GM12875 (cell line): Measurements from ENCODE around the gene MGAT5.

Source experiments
- H3K4me3 ChIP-seq: one replicate; pipeline ENCODE4 v1.5.1; 2011; ENCODE audit warnings: low read depth, low read length, control low read depth
- CTCF ChIP-seq: IDR thresholded peaks from 2 replicates; pipeline ENCODE4 v1.5.1; 2011; ENCODE audit warnings: low read depth, mild to moderate bottlenecking, control low read depth, inconsistent platforms, low read length, moderate library complexity, borderline replicate concordance; ENCODE audit not compliant: insufficient read depth

MGAT5 gene

GRCh38 chr2:134357814-134358213 is 103.9 kb downstream of the MGAT5 start:
- TF ChIP-seq CTCF = no peak

DNA sequence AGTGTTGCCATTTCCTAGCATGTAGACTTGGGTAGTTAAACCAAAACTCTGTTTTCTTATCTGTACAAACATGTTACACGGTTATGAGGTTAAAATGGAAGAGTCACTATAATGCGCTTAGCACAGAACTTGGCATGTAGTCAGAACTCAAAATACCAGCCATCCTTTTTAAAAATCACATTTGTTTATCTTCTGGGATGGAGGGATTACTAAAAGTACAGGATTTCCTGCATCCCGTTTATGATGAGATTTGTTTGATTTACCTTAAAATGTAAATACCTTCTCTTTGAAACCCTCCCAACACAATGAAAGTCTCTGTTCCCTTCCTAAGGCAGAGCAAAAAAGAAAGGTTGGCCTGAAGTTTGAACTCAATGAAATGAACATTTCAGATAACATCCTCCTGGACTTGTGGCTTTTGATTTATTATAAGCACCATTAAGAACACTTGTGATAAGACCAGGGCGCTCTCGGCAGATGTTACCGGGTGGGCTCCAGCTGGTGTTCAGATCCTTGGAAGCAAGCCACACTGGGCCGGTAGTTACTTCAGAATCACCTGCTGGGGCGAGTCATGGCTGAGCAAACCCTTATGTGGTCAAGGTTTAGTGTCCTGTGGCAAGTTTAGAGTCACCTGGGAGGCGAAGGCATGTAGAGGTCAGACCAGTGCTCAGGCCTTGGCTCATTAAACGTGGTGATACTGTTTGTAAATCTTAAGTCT is 105.7 kb downstream of the MGAT5 start:
- no peak for TF ChIP-seq CTCF
- H3K4me3 ChIP-seq = no peak overlapping the region

More at GRCh38 chr2:134357814-134358213, 103.9 kb downstream of the MGAT5 start:
- no peak overlapping the region for H3K4me3 ChIP-seq

DNA sequence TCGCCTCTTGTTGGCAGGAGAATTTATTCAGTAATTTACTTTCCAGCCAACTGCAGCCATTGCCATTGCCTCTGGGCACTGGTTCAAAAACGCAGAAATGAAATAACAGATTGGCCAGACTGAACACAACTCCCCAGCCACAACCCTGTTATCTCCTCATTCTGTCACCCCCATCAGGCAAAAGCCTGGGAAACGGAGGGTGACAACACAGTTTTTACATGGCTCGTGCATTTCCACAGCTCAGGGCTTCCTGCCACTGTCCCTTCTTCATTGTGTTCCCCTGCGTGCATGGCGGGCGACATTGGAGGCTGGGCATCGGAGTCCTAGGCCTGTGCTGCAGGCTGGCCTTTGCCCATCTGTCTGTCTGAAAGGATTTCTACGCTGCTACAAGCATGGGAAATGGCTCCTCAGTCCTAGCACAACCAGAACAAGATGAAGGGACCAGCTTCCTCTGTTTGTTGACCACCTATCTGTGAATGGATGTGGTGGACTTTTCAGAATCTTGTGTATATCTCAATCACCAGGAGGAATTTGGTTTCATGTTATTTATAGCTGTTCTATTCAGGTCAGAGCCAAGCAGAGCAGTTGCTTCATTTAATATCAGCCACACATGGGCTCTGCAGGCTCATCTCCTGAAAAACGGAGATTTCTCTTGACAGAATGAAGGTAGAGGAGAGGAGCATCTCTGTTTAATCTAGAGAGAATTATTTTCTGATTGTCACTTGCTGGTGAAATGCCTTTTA is 107.0 kb downstream of the MGAT5 start:
- H3K4me3 ChIP-seq = no peak overlapping the region
- no peak for TF ChIP-seq CTCF

GRCh38 chr2:134361648-134362047 is 107.8 kb downstream of the MGAT5 start:
- no peak overlapping the region for H3K4me3 ChIP-seq
- no peak for TF ChIP-seq CTCF

GRCh38 chr2:134362152-134362668 is 108.3 kb downstream of the MGAT5 start:
- no peak overlapping the region for H3K4me3 ChIP-seq
- no peak for TF ChIP-seq CTCF

DNA sequence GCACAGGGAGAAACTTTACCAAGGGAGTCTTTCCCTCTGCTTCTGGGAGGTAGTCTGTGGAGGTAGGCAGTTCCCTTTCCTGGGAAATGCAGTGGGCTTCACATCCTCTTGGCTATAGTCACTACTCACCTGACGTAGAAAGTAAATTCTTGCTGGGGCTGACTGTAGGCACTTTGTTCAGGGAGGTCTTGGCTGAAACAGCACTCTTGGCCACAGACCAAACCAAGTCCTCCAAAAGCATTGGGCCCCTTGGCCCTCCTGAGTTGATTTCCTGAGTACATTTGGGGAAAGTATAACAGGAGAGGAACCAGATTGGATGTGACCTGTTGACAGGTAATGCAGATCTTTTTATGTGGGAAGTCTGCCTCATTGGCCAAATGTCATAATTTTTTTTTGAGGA is 108.9 kb downstream of the MGAT5 start:
- no peak overlapping the region for H3K4me3 ChIP-seq
- TF ChIP-seq CTCF = no peak
